Prostate gland (tissue), 2 donors: ENCODE data around the gene FOXC2. TPM values are rescaled to one million over a fixed set of nuclear protein-coding genes. Genes with fewer than 3 reads are reported as not detected.

ENCODE experiments used
- DNase-seq: peaks from one replicate; pipeline ENCODE4 v3.0.0-alpha.2; 2019; ENCODE audit warnings: low spot score
- H3K27ac ChIP-seq, 2 donors: fragments of 200-600 bp; sonication (generic); 2 replicates each; pipeline ENCODE4 v1.5.1; 2017 to 2019
- H3K27me3 ChIP-seq: fragments of 200-600 bp; sonication (generic); replicated peaks from 2 replicates; pipeline ENCODE4 v1.5.1; 2019; ENCODE audit not compliant: insufficient read depth
- H3K36me3 ChIP-seq, 2 donors: fragments of 200-600 bp; sonication (generic); 1 replicate in 1 of 2; 2 replicates in 1 of 2; pipeline versions ENCODE4 v1.5.1 to v1.8.1; 2017 to 2019
- H3K4me1 ChIP-seq: fragments of 200-600 bp; sonication (generic); replicated peaks from 2 replicates; pipeline ENCODE4 v1.5.1; 2019
- H3K4me3 ChIP-seq, 2 donors: fragments of 200-600 bp; sonication (generic); 2 replicates each; pipeline ENCODE4 v1.5.1; 2017 to 2019
- H3K9me3 ChIP-seq: fragments of 200-600 bp; sonication (generic); 2 replicates; pipeline ENCODE4 v1.5.1; 2017
- POLR2A ChIP-seq: fragments of 450-650 bp; IDR thresholded peaks from one replicate; pipeline ENCODE4 v1.6.1; 2016; ENCODE audit warnings: antibody characterized with exemption, mild to moderate bottlenecking
- POLR2AphosphoS5 ChIP-seq: sonication (generic); formaldehyde crosslinking; IDR thresholded peaks from one replicate; pipeline ENCODE4 v1.6.1; 2017; ENCODE audit warnings: antibody characterized with exemption
- WGBS: methylation state at CpG from one replicate; pipeline ENCODE4 v1.1.5; 2018; 5-methylcytosine and 5-hydroxymethylcytosine counted together
- intact Hi-C: fragments of 100-400 bp; cut with DNase I; formaldehyde crosslinking; loops from one replicate; pipeline ENCODE4 v1.14.2; 2022
- total RNA-seq, 2 donors: library from RNA; depleted of rRNA; stranded (reverse); fragments of >200 nt; gene quantifications; one replicate each; pipeline ENCODE4 v1.1.0, GENCODE V29; 2016
- TF ChIP-seq, protein P1 (sequence below), 4 experiments: fragments of 200-600 bp in 2 of 4; fragments of 450-650 bp in 2 of 4; sonication (generic) in 2 of 4; IDR thresholded peaks; 1 replicate in 3 of 4; 2 replicates in 1 of 4; pipeline ENCODE4 v1.5.1; 2016 to 2019; ENCODE audit warnings: antibody characterized with exemption in 4 of 4, mild to moderate bottlenecking in 2 of 4, moderate library complexity in 2 of 4

The FOXC2 gene
- 1 to 10 TPM in 1 of 2 donors, under 1 TPM in 1; 0.41 to 6.5 TPM for total RNA-seq

DNA sequence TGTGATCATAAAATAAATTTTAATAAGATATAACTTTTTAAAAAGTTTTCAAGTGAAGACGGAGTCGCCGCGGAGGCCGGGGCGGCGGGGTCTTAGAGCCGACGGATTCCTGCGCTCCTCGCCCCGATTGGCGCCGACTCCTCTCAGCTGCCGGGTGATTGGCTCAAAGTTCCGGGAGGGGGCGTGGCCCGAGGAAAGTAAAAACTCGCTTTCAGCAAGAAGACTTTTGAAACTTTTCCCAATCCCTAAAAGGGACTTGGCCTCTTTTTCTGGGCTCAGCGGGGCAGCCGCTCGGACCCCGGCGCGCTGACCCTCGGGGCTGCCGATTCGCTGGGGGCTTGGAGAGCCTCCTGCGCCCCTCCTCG is at the start of gene FOXC2:
Gene FOXC2, plus strand, starts transcription at position 229 of the 365 bp plus-strand sequence. CDS start 507 bp downstream, outside the sequence.
- intact Hi-C loops, result no loop called here
- Histone ChIP-seq H3K36me3 (no peaks in the 10 kb centered on the region), H3K27ac (no peak within 1 kb of the TSS), H3K4me3 (peak within 1 kb of the TSS; percentile 8 to 9), H3K27me3 (peaks cover 47% of the 10 kb centered on the region), H3K4me1 (peaks cover 3% of the 10 kb centered on the region), H3K9me3 (no peaks in the 10 kb centered on the region)
- peak; percentile 10 for TF ChIP-seq POLR2AphosphoS5
- no peak for TF ChIP-seq POLR2A
- TF ChIP-seq, protein P1, sequence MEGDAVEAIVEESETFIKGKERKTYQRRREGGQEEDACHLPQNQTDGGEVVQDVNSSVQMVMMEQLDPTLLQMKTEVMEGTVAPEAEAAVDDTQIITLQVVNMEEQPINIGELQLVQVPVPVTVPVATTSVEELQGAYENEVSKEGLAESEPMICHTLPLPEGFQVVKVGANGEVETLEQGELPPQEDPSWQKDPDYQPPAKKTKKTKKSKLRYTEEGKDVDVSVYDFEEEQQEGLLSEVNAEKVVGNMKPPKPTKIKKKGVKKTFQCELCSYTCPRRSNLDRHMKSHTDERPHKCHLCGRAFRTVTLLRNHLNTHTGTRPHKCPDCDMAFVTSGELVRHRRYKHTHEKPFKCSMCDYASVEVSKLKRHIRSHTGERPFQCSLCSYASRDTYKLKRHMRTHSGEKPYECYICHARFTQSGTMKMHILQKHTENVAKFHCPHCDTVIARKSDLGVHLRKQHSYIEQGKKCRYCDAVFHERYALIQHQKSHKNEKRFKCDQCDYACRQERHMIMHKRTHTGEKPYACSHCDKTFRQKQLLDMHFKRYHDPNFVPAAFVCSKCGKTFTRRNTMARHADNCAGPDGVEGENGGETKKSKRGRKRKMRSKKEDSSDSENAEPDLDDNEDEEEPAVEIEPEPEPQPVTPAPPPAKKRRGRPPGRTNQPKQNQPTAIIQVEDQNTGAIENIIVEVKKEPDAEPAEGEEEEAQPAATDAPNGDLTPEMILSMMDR (IDR thresholded peaks at IDR 0.05), result no peak
- 2% methylated on average over 30 of the region's 30 CpGs for WGBS
- DNase-seq, result peak; percentile 44

DNA sequence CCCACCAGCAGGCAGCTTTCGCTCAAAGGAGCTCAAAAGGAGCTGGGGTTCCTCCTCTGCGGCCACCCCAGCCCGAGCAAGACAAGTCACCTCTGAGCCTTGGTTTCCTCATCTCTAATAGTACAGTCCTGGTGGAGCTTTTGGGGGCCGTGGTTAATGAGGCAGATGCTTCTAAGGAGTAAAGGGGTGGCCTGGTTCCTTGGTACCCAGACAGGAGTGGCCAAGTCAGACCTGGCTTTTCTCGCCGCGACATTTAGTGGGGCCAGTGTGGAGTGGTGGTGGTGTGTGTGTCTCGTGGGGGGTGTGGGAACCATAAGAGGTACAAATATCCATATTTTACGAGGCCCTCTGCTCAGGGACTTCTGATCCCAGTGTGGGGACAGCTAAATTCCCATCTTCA is 49.6 kb upstream of the FOXC2 start:
- TF ChIP-seq, protein P1 (IDR thresholded peaks at IDR 0.05), result no peak
- TF ChIP-seq POLR2A, result no peak
- TF ChIP-seq POLR2AphosphoS5, result no peak
- Histone ChIP-seq H3K4me1 (no peaks in the 10 kb centered on the region), H3K36me3 (no peaks in the 10 kb centered on the region), H3K27me3 (peaks cover 48% of the 10 kb centered on the region), H3K27ac (peak overlapping the region; percentile 86 to 87), H3K4me3 (no peak overlapping the region), H3K9me3 (no peaks in the 10 kb centered on the region)
- DNase-seq, result no peak
- WGBS, result 28% methylated on average over 9 of the region's 9 CpGs
- intact Hi-C loops, result loop anchor here (2.0 to 5.0 kb wide), 2 partner anchors 176 to 365 kb away; no protein-coding TSS in a partner anchor

DNA sequence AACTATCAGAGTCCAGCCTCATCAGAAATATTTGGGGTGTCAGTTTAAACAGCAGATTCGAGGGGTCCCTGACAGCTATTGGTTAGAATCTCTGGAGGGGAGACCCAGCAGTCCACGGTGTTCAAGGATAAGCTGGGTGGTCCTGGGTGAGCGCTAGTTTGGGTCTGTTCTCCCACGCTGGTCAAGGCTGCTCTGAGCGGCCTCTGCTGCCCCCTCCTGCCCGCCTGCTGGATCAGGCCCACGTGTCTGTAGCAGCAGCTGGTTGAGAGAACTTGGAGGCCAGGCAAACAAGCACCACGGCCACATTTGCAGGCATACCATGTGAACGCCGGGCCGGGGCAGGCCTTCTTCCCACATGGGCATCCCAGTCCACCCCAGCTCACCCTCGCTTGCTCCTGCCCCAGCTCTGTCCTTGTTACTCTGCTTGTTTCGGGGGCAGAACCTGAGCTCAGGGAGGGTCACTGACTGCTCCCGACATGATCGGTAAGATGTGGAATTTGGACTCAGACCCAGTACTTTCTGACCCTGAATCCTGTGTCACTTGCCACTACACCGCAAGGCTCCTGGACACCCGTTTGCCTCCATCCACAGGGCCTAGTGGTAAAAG is 48.9 kb upstream of the FOXC2 start:
- WGBS, result 14% methylated on average over 17 of the region's 17 CpGs
- no peak for TF ChIP-seq POLR2A
- TF ChIP-seq, protein P1 (IDR thresholded peaks at IDR 0.05), result peak in 3 of 4 experiments; percentile 66 to 85 (median 83)
- peak; percentile 4 for TF ChIP-seq POLR2AphosphoS5
- peaks cover 42% of the 10 kb centered on the region for H3K27me3 ChIP-seq
- no peaks in the 10 kb centered on the region for H3K36me3 ChIP-seq
- intact Hi-C loops, result loop anchor here (2.0 to 5.0 kb wide), 5 partner anchors 177 to 697 kb away; no protein-coding TSS in a partner anchor
- H3K4me1 ChIP-seq, result no peaks in the 10 kb centered on the region
- no peak overlapping the region for H3K4me3 ChIP-seq
- H3K27ac ChIP-seq, result peak overlapping the region; percentile 86 to 87
- DNase-seq, result peak; percentile 46
- H3K9me3 ChIP-seq, result no peaks in the 10 kb centered on the region

DNA sequence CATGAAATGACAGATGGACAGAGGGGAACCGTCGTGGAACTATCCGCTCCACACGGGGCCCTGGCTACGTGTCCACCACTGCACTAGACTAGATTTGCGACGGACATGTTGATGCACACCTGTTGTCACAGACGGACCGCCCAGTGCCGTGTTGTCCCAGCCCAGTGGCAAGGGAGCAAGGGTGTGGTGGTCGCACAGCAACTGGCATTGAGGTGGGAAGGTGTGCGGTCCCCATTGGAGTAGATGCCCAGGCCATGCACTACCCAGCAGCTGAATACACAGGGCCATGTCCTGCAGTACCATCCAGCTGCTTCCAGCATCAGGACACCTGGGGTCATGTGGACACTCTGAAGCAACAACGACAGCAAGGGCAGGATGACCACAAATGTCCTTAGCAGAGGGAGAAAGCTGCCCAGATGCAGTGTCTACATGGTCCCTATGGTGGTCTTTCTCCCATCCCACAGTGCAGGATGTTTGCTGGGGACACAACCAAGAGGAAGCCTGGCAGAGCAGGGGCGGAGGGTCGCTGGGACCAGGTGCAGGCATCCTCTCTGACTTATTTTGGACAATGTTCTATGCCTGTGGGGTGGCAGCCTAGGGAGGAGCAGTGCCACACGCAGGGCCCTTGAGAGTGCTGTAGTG is 47.5 kb upstream of the FOXC2 start:
- Histone ChIP-seq H3K9me3 (no peaks in the 10 kb centered on the region), H3K4me1 (no peaks in the 10 kb centered on the region), H3K27ac (no peak overlapping the region), H3K36me3 (no peaks in the 10 kb centered on the region), H3K27me3 (peaks cover 31% of the 10 kb centered on the region), H3K4me3 (no peak overlapping the region)
- WGBS, result 81% methylated on average over 16 of the region's 16 CpGs
- intact Hi-C loops, result loop anchor here (2.0 to 5.0 kb wide), 4 partner anchors 367 to 698 kb away; no protein-coding TSS in a partner anchor
- DNase-seq, result no peak
- TF ChIP-seq, protein P1 (IDR thresholded peaks at IDR 0.05), result no peak
- TF ChIP-seq POLR2A (no peak), POLR2AphosphoS5 (no peak)
